ENCODE results near the gene KBTBD8. TPM values are rescaled to one million over a fixed set of nuclear protein-coding genes. Genes with fewer than 3 reads are reported as not detected.

Gene KBTBD8
- total and polyA plus RNA-seq, 9 of the 15 experiments (the other 6 are each of a cell fraction or from before 2014, with no cell fraction given) = 2.7 to 9.1 (median 5.6) TPM

- TF ChIP-seq MNT (conservative IDR thresholded peaks at IDR 0.05) = peak in 1 of 2 experiments; percentile 70; a peak in 2 of 4 replicates
- TF ChIP-seq ATF3 (IDR thresholded peaks at IDR 0.05) = peak; percentile 78
- no peak for TF ChIP-seq ATF3 (CRISPR knock-in tag; conservative IDR thresholded peaks at IDR 0.05)
- TF ChIP-seq RBM14 (IDR thresholded peaks at IDR 0.05; ENCODE audit: borderline replicate concordance, insufficient read depth, low read depth, low read length) = no peak
- TF ChIP-seq, protein P1, sequence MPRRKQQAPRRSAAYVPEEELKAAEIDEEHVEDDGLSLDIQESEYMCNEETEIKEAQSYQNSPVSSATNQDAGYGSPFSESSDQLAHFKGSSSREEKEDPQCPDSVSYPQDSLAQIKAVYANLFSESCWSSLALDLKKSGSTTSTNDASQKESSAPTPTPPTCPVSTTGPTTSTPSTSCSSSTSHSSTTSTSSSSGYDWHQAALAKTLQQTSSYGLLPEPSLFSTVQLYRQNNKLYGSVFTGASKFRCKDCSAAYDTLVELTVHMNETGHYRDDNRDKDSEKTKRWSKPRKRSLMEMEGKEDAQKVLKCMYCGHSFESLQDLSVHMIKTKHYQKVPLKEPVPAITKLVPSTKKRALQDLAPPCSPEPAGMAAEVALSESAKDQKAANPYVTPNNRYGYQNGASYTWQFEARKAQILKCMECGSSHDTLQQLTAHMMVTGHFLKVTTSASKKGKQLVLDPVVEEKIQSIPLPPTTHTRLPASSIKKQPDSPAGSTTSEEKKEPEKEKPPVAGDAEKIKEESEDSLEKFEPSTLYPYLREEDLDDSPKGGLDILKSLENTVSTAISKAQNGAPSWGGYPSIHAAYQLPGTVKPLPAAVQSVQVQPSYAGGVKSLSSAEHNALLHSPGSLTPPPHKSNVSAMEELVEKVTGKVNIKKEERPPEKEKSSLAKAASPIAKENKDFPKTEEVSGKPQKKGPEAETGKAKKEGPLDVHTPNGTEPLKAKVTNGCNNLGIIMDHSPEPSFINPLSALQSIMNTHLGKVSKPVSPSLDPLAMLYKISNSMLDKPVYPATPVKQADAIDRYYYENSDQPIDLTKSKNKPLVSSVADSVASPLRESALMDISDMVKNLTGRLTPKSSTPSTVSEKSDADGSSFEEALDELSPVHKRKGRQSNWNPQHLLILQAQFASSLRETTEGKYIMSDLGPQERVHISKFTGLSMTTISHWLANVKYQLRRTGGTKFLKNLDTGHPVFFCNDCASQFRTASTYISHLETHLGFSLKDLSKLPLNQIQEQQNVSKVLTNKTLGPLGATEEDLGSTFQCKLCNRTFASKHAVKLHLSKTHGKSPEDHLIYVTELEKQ (CRISPR knock-in tag; IDR thresholded peaks at IDR 0.05) = peak; percentile 79; the same call in 1 of the 2 replicates
- no peak for TF ChIP-seq ZBTB8A (IDR thresholded peaks at IDR 0.05; ENCODE audit: partially characterized antibody)
- TF ChIP-seq HMBOX1 (IDR thresholded peaks at IDR 0.05) = peak; percentile 33; the same call in 1 of the 2 replicates
- TF ChIP-seq SMARCB1 (IDR thresholded peaks at IDR 0.05; ENCODE audit: insufficient read length, low read depth) = no peak
- TF ChIP-seq CEBPG (CRISPR knock-in tag; IDR thresholded peaks at IDR 0.05) = no peak
- no peak for TF ChIP-seq CEBPG (tag; conservative IDR thresholded peaks at IDR 0.05 in 1 of 2, IDR thresholded peaks at IDR 0.05 in 1 of 2)
- TF ChIP-seq TGIF2 (CRISPR knock-in tag; IDR thresholded peaks at IDR 0.05) = no peak
- TF ChIP-seq FOS (IDR thresholded peaks at IDR 0.05; ENCODE audit: extremely low read depth, insufficient read length) = no peak
- no peak for TF ChIP-seq ZNF561 (CRISPR knock-in tag; conservative IDR thresholded peaks at IDR 0.05)
- peak; percentile 76 for TF ChIP-seq LEF1 (IDR thresholded peaks at IDR 0.05)
- TF ChIP-seq ZNF740 (CRISPR knock-in tag; IDR thresholded peaks at IDR 0.05) = no peak
- no peak for TF ChIP-seq ZNF740 (tag; IDR thresholded peaks at IDR 0.05)
- TF ChIP-seq POLR3A (IDR thresholded peaks at IDR 0.05; ENCODE audit: borderline replicate concordance, extremely low read depth, insufficient read depth, insufficient read length) = no peak
- TF ChIP-seq BCOR (IDR thresholded peaks at IDR 0.05) = no peak; the same call in 1 of the 2 replicates
- TF ChIP-seq FOXA3 (CRISPR knock-in tag; conservative IDR thresholded peaks at IDR 0.05 in 1 of 2, IDR thresholded peaks at IDR 0.05 in 1 of 2) = peak; percentile 36 to 71; a peak in 1 of 4 replicates
- TF ChIP-seq ZNF584 (CRISPR knock-in tag; IDR thresholded peaks at IDR 0.05; ENCODE audit: low read depth) = no peak
- no peak for TF ChIP-seq TSC22D4 (tag; IDR thresholded peaks at IDR 0.05)
Measured at GRCh38 chr3:67017211-67017610, 19.1 kb downstream of the KBTBD8 start (continued).
